ENCODE data around the gene NHSL1. TPM values are rescaled to one million over a fixed set of nuclear protein-coding genes. Genes with fewer than 3 reads are reported as not detected.

NHSL1 gene
- polyA plus RNA-seq, 3 donors = 0.06 to 2.8 (median 0.51) TPM

GRCh38 chr6:138377844-138378243, 121.5 kb downstream of the NHSL1 start, which contains the start of gene SMIM28:
Gene SMIM28, plus strand, starts transcription at chr6:138377905. Its CDS starts 168 bp downstream, at chr6:138378073.
- H3K27ac ChIP-seq (ENCODE audit: low read depth in 1 of 2, low read length in 2 of 2) = no peak within 1 kb of the TSS
- Mint-ChIP-seq H3K4me1 (peaks cover 12% of the 10 kb centered on the region), H3K27ac (no peak within 1 kb of the TSS), H3K4me3 (no peak within 1 kb of the TSS), H3K9me3 (peaks cover 0 to 5% (median 0%) of the 10 kb centered on the region in 7 donors), H3K36me3 (no peaks in the 10 kb centered on the region), H3K27me3 (ENCODE audit: low read depth in 3 of 3) (no peaks in the 10 kb centered on the region)
- 93% methylated on average over 4 of the region's 6 CpGs for WGBS (ENCODE audit: insufficient coverage)
- no peak for DNase-seq
- no peaks in the 10 kb centered on the region for H3K36me3 ChIP-seq (replicated peaks in 1 of 2; ENCODE audit: control insufficient read depth in 1 of 2, insufficient read depth in 2 of 2, low read length in 2 of 2)
- peaks cover 2 to 11% of the 10 kb centered on the region in 2 donors for H3K4me1 ChIP-seq (ENCODE audit: control insufficient read depth in 1 of 2, insufficient read depth in 2 of 2, low read length in 2 of 2)
- no peak within 1 kb of the TSS for H3K4me3 ChIP-seq (replicated peaks in 1 of 3; ENCODE audit: low read depth in 2 of 3, low read length in 3 of 3)
- no peaks in the 10 kb centered on the region for H3K9me3 ChIP-seq (replicated peaks in 1 of 2; ENCODE audit: control insufficient read depth in 1 of 2, insufficient read depth in 1 of 2, low read length in 2 of 2)
- TF ChIP-seq CTCF (IDR thresholded peaks at IDR 0.05) = no peak
- H3K4me2 ChIP-seq (replicated peaks; ENCODE audit: extremely low read depth, low read length, poor library complexity, severe bottlenecking) = no peak within 1 kb of the TSS
- H4K20me1 ChIP-seq (ENCODE audit: insufficient read depth, low read length) = no peaks in the 10 kb centered on the region
- H3K27me3 ChIP-seq (ENCODE audit: control insufficient read depth in 2 of 2, insufficient read depth in 2 of 2, low read length in 2 of 2) = no peaks in the 10 kb centered on the region
- no peak within 1 kb of the TSS for H2AFZ ChIP-seq (ENCODE audit: insufficient read depth, low read depth, low read length, poor library complexity, severe bottlenecking)
- no peak within 1 kb of the TSS for H3K9ac ChIP-seq (ENCODE audit: insufficient read depth, low read length, poor library complexity, severe bottlenecking)
- H3K79me2 ChIP-seq (ENCODE audit: insufficient read depth, low read length) = no peaks in the 10 kb centered on the region
- intact Hi-C loops (cut with micrococcal nuclease) = no loop called here

GRCh38 chr6:138377042-138377441, 122.3 kb downstream of the NHSL1 start:
- Mint-ChIP-seq H3K27me3 (ENCODE audit: low read depth in 3 of 3) (no peaks in the 10 kb centered on the region), H3K36me3 (no peaks in the 10 kb centered on the region), H3K4me1 (peaks cover 13% of the 10 kb centered on the region), H3K4me3 (no peak overlapping the region), H3K9me3 (peaks cover 0 to 2% (median 0%) of the 10 kb centered on the region in 7 donors), H3K27ac (no peak overlapping the region)
- DNase-seq = no peak
- H3K9ac ChIP-seq (ENCODE audit: insufficient read depth, low read length, poor library complexity, severe bottlenecking) = no peak overlapping the region
- no peaks in the 10 kb centered on the region for H3K27me3 ChIP-seq (ENCODE audit: control insufficient read depth in 2 of 2, insufficient read depth in 2 of 2, low read length in 2 of 2)
- intact Hi-C loops (cut with micrococcal nuclease) = no loop called here
- no peak overlapping the region for H3K4me2 ChIP-seq (replicated peaks; ENCODE audit: extremely low read depth, low read length, poor library complexity, severe bottlenecking)
- H4K20me1 ChIP-seq (ENCODE audit: insufficient read depth, low read length) = no peaks in the 10 kb centered on the region
- no peaks in the 10 kb centered on the region for H3K79me2 ChIP-seq (ENCODE audit: insufficient read depth, low read length)
- no peak overlapping the region for H2AFZ ChIP-seq (ENCODE audit: insufficient read depth, low read depth, low read length, poor library complexity, severe bottlenecking)
- peaks cover 5 to 14% of the 10 kb centered on the region in 2 donors for H3K4me1 ChIP-seq (ENCODE audit: control insufficient read depth in 1 of 2, insufficient read depth in 2 of 2, low read length in 2 of 2)
- no peak for TF ChIP-seq CTCF (IDR thresholded peaks at IDR 0.05)
- H3K36me3 ChIP-seq (replicated peaks in 1 of 2; ENCODE audit: control insufficient read depth in 1 of 2, insufficient read depth in 2 of 2, low read length in 2 of 2) = no peaks in the 10 kb centered on the region
- no peaks in the 10 kb centered on the region for H3K9me3 ChIP-seq (replicated peaks in 1 of 2; ENCODE audit: control insufficient read depth in 1 of 2, insufficient read depth in 1 of 2, low read length in 2 of 2)
- no peak overlapping the region for H3K4me3 ChIP-seq (replicated peaks in 1 of 3; ENCODE audit: low read depth in 2 of 3, low read length in 3 of 3)
- H3K27ac ChIP-seq (ENCODE audit: low read depth in 1 of 2, low read length in 2 of 2) = no peak overlapping the region
